Stimulated activated CD4-positive, alpha-beta T cell treated with anti-CD3 and anti-CD28 coated beads, Interleukin-1b, Interleukin-23, amount 100 ng/mL, for 4 hours (primary cell): ENCODE results near the gene RAP1B.
A peak's percentile ranks its signal among the peaks of the same experiment; 100 is the strongest.

Source experiments
- DNase-seq, 2 donors: peaks; one replicate each; pipeline ENCODE4 v3.0.0-alpha.2; 2020; ENCODE audit warnings: low read depth in 2 of 2

RAP1B gene

DNA sequence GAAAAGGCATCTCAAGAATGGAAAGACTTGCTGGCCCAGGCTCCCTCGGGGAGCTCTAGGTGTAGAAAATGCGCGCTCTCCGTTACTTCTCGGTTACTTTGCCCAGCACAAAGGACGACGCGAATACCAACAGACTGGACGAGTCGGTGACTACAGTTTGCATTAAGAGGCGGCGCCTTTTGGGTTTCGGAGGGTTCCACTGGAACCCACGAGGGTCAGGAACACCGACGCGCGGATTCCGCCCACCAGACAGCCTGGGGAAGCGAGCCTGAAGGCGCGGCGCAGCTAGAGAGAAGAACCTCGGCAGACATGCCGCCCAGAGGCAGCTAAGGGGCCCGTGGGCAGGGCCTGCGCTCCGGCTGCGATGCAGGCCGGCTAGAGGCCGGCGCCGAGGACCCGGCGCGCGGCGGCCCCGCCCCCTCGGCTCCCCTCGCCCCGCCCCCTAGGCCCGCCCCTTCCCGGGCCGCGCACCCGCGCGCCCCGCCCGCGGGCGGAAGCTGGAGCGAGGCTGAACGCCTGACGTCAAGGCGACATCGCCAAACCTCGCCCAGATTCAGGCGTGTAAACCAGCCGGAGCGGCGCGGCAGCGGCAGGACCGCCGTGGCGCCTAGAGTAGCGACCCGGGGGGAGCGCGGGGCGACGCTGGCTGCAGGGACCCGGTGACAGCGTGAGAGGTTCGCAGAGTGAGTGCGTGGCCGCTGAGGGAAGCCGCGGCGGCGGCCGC is at the start of gene RAP1B:
TSS of gene RAP1B (plus strand) at position 530 of the 724 bp plus-strand sequence. CDS start 37,826 bp downstream, outside the sequence.
- peak; percentile 83 for DNase-seq

DNA sequence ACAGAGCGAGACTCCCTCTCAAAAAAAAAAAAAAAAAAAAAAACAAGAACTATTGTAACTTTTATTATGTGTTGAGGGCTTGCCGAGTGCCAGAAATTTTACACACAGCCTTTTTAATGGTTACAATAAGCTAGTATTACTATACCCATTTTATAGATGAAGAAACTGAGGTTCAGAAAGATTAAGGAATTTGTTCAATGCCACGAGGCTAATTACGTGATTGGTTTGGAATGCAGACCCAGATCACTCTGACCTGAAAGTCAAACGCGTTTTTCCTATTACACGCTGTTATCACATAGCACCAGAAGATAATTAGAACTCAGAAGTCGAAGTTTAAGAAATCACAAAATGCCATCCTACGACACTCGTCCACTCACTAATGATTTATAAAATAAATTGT is 48.9 kb upstream of the RAP1B start:
- no peak for DNase-seq

DNA sequence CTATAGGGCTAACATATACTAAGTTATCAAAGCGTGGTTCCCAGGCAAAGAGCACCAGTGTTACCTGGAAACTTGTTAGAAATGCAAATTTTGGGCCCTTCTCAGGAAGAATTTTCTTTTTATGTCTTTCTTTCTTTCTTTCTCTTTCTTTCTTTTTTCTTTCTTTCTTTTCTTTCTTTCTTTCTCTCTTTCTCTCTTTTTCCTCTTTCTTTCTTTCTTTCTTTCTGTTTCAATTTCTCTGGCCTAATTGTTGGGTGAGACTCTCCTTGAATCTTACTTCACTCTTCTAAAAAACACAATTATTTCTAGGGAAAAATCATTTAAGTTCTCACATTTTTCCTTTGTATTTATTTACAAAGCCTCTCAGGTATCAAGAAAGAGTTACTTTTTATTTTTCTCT is 46.5 kb upstream of the RAP1B start:
- no peak for DNase-seq

DNA sequence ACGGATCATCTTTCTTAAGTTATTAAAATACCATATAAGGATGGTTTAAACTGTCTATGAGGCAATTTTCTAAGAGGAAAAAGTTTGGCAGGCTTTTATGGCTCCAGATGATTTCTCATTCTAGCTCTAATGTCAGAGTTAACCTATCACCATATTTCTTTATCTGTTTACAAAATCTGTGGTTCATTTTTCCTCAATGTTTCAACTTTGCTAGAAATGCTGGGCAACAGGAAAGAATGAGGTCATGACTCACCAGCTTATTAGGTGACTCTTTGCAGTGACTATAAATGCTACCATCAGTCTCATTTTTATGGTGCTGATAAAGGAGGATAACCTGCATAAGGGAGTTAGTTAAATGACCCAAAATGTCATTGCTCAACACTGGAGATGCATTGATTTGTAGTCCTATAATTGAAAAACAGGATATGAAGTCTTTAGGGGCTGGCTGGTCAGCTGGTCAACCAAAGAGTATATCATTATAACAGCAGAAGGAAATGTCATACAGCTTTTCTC is 45.3 kb upstream of the RAP1B start:
- no peak for DNase-seq

DNA sequence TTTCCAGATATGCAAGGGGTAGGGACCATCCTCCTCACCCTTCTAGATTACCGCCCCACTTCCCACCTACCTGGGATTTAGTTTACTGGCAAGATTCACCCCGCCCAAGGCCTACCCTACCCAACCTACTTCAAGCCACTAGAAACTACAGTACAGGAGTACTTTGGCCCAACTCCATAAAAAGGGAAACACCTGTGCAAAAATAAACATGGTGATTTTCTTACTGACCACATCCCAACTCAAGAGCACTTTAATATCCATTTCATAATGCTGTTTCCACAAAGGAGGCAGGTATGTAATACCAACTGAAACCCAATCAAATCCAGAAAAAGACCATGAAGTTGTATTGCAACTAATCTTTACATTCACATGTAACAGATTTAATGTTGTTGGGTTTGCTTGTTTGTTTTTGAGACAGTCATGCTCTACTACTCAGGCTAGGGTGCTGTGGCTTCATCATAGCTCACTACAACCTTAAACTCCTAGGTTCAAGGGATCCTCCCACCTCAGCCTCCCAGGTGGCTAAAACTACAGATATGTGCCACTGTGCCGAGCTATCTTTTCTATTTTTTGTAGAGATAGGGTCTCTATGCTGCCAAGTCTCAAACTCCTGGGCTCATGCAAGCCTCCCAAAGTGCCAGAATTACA is 41.7 kb upstream of the RAP1B start:
- DNase-seq: no peak

DNA sequence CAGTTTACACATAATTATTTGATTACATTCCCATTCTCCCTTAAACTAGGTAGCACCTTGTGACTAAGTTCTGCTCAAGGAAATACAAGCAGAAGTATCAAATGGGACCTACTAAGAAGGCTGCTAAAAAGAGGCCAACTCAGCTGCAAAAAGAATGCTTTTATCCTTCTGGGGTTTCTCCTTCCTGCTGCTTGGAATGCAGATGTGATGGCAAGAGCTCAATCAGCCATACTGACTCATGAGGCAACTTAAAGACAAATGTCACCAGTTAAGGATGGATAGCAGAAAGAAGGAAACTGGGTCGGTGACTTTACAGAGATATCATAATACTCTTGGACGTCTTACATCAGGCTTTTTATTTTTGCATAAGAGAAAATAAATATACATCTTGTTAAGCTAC is 38.0 kb upstream of the RAP1B start:
- DNase-seq: no peak

DNA sequence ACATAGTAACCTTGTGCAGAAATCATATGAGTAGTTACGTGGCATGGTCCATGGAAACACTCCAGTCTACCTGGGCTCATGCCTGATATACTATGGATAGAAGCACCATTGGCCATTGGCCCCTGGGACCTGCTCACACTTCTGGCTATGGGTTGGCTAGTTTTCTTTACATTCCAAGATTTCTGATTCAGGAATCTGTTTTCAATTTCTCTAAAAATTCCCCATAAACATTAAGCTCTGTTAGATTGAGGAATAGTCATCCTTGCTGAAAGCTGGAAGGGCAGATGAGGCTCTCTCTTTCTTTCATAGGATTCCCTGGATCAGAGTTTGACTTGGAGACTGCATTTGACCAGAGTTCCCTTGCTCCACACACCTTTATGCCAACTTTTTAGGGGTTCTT is 37.3 kb upstream of the RAP1B start:
- no peak for DNase-seq

DNA sequence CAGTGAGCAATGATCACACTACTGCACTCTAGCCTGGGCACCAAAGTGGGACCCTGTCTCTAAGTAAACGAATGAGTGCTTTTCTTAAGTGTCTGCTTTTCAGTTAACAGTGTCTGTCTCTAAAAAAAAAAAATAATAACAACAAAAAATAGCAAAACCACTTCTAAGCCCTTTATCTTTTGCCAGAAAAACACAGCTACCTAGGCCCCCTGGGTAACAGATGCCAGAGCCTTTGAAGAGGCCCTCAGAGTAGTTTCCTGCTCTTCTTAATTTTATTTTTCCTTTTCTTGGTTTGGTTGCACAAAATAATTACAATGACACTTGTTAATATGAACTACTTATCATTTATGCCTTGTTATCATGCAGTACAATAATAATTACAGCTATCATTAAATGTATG is 32.8 kb upstream of the RAP1B start:
- no peak for DNase-seq

DNA sequence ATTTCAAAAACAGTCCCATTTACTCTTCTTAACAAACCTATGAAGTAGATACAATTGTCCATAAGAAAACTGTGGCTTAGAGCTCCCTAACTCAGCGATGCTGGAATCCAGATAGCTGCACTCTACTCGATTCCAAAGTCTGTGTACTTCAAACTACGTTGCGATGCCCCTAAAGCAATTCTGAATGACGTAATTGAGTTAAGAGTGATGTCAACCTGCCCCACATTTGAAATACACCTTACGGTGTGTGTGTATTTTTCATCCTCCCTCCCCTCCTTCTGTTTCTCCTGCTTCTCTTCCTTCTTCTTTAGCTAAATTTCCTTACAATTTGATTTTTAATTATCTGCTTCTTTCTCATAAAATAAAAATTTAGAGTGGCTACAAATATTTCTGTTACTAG is 31.9 kb upstream of the RAP1B start:
- DNase-seq: no peak

DNA sequence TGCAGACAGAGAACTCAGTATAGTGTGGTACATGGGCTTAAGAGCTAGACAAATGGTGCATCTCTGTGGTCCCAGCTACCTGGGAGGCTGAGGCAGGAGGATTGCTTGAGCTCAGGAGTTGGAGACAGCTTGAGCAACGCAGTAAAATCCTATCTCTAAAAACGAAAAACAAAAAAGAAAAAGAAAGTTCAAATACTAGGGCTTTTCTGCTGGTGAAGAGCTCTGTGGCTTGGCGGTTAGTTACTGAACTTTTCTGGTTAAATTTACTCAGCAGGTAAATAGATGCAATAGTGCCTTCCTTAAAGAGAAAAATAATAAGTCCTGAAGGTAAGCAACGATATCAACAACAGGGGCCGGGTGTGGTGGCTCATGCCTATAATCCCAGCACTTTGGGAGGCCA is 31.4 kb upstream of the RAP1B start:
- DNase-seq: no peak

DNA sequence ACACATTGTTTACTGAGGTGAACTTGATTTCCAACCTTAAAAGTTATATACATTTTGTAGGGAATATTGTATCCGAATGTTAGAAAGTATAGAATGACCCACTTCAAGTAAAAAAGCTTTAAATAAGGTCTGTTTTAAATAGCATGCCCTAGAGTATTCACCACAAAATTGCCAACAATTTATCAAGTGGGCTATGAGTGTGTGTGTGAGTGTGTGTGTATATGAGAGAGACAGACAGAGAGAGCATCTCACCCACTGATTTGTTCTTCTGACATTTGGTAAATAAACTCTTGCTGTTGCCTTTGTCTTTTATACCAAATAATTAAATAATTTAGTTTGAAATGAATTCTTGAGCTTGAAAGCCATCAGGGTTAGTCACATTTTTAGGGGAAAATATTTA is 29.8 kb upstream of the RAP1B start:
- DNase-seq: no peak

DNA sequence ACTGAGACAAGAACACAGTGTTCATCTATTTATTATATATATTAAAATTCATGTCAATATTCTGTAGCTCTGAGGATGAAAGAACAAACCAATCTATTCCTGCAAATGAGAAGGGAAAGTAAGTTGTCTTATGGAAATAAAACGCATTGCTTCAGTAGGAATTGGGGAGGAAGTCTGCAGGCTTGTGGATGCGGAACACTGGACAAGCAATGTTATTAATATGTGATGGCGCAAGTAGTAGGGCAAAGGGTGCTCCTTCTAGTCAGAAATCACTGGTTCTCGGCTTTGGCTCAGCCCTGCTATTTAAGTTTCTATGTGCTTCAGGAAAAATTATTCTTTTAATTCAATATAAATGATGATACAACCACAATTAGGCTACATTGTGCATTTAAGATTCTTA is 28.8 kb upstream of the RAP1B start:
- DNase-seq: no peak

DNA sequence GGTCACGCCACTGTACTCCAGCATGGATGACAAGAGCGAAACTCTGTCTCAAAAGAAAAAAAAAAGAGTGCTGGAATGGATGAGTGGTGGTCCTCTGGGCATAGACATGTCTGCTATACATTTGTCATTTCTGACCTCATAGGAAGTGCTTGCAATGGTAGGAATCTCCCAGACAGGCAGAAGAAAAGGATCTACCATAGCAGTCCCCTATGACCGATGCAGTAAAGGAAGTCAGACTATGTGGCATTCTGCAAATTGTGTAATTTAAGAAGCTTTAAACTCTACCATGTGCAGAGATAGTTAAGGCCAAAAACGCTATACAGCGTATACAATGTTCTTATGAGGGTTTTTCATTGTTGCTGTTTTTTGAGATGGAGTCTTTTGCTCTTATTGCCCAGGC is 24.7 kb upstream of the RAP1B start:
- no peak for DNase-seq

DNA sequence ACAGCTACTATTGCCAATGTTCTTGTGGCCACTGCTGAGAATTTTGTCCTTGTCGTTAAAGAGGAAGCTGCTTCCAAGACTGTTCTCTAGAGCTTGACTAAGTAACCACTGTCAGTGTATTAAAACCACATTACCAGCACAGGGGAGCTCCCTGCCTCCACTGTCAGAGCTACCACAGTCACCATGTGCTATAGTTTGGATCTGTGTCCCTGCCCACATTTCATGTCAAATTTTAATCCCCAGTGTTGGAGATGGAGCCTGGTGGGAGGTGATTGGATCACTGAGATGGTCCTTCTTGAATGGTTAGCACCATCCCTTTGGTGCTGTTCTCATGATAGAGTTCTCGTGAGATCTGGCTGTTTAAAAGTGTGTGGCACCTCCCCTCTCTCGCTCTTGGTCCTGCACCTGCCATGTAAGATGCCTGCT is 23.2 kb upstream of the RAP1B start:
- DNase-seq: no peak

DNA sequence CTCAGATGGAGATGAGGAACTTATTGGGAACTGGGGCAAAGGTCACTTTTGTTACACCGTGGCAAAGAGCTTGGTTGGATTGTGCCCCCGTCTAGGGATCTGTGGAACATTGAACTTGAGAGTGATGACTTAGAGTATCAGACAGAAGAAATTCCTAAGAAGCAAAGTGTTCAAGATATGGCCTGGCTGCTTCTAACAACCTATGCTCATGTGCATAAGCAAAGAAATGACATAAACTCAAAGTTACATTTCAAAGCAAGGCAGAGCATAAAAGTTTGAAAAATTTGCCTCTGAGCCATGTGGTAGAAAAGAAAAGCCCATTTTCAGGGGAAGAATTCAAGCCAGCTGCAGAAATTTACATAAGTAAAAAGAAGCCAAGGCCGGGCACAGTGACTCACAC is 21.5 kb upstream of the RAP1B start:
- DNase-seq: no peak

DNA sequence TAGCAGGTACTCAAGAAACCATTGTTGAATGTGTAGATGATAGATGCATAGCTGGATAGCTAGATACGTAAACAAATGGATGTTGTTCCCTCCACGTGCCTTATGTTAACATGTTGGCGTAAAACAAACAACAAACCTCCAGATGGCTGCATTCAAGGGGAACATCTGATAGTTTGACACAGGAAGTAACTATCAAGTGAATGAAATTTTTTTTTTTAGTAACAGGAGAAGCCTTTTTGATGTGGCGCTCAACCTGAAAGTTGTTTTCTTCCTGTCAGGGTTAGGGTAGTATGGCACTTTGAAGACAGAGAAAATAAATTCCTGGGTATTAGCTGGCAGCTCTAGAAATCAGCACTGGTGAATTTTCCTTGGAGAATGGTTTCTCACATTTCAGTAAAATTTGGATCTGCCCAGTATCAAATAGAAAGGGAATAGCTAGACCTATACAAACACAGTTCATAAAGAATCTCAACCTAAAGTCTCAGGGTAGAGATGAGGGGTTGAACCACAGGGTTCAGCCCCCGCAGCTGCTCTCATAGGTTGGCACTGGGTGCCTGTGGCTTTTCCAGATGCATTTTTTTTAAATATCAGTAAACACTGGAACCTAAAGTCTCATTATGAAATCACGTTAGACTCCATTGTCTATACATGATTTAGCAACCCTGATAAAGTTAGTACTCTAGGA is 18.8 kb upstream of the RAP1B start:
- DNase-seq: no peak

DNA sequence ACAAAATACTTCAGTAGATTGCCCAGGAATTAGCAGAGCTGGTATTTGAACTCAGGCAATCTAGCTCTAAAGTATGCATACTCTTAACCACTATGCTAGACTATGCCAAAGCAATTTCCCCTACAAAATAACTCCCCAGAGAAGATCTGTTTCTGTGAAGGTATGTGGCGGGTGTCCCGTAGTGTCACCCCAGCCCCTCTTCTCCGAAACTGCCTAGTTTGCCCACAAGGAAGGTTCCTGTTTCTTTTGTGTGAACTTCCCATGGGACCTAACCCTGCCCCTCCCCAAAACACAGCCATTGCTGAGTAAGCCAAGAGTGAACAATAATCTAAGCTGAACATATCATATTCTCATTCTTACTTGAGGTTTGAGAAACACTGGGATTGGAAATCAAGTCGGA is 15.5 kb upstream of the RAP1B start:
- DNase-seq: no peak

DNA sequence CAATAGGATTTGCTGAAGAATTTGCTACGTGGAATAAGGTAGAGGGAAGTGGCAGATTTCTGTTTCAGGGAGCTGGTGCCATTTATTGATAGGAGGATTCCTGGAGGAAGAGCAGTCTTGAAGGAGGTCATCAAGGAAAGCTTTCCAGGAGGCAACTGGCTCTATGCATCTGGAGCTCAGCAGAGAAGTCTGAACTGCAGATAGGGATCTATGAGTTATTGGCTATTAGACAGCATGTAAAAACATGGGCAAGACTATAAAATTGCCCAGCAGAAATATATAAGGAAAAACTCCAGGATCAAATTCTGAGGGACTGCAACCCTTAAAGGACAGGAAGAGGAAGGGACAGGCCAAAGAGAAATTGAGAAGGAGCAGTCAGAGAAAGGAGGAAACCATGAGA is 8.9 kb upstream of the RAP1B start:
- no peak for DNase-seq

DNA sequence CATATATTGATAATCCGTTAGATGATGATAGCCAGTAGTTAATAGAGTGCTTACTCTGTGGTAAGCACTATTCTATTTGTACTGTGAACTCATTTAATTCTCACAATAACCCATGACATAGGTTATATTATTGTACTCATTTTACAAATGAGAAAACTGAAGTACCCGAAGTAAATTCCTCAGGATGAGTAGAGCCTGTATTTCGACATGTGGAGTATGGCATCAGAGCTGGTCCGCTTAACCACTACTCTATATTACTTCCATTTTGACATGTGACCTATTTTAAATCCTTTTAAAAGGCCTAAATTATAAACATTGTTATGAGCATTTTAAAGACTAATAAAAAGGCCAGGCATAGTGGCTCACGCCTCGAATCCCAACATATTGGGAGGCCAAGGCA is 8.0 kb upstream of the RAP1B start:
- DNase-seq: no peak

DNA sequence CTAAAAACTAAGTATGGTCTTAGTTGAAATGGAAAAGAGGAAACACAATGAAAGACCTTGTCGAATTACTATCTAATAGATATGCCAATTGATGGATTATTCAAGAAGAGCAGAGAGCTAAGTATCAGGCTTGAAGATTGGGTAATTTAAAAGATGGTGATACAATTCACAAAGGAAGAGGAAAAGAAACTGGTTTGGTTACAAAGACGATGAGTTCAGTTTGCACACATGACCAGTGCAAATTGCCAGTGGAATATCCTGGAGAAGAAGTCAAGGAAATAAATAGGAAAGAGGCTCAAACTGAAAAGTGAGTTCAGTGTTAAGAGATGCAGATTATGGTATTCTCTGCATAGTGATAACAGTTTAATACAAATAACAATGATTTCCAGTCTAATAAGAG is 2.5 kb upstream of the RAP1B start:
- no peak for DNase-seq

DNA sequence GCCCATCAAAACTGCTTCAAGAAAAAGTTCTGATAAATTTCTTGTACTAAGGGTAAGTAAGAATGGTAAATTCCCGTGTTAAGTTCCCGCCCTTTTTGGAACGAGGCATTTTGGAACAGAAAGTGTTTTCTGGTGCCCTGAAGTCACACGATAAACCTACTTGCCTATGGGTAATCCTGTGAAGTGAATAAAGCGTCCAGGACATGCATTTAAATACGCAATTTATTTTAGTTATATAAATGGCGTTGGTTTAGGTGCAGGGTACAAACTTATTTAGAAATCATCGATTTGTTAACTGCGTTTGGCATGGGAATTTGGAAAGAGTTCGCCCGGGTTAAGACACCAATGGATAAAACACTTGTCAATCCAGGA is 715 bp upstream of the RAP1B start:
- no peak for DNase-seq

DNA sequence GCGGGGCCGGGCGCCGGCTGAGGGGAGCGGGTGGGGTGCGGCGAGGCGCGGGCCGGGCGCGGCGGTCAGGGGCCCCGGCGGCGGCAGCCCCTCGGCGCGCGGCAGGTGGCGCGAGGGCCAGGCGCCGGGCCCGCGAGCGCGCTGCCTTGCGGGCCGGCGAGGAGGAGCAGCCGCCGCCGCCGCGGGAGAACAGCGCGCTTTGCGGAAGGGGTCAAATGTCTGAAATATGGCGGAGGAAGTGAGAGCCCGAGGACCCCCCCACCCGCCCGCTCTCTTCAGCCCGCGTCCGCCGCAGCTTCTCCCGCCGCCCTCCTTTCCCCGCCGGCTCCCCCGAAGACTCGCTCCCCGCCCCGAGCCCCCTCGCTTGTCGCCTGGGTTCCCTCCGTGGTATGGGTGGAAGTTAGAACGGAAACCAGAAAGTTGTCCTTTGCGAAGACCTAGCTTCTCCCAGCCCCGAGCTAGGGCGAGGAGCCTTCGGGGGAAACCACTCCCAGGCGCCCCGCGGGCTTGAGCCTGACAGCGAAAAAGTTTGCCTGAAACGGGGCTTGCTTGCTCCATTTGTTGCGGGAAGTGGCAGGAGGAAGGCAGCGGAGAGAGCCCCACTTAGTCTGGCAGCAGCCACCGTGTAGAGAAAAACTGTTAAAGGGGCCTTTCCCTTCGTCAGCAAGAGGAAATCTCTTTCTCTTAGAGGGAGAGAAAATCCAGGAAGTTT is 551 bp downstream of the RAP1B start:
- peak in 1 of 2 donors; percentile 24 for DNase-seq
